CD4-positive, alpha-beta T cell treated with Interleukin-17A for 4 hours (primary cell): ENCODE data around the gene DAO.

ENCODE experiments used
- DNase-seq: peaks from one replicate; pipeline ENCODE4 v3.0.0-alpha.2; 2020; ENCODE audit warnings: mixed read lengths

The DAO gene

DNA sequence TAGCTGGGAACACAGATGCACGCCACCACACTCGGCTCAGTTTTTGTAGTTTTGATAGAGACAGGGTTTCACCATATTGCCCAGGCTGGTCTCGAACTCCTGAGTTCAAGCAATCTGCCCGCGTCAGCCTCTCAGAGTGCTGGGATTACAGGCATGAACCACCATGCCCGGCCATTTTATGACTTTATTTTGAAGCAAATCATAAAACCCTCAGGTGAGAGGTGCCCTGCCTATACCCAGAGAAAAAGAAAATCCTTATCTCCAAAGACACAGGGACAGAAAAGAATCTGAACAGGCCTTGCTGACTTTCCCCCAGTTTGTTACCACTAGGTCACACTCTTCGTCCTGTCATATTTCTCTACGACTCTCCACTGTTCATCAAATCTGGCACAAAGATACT, 48.8 kb downstream of the DAO start:
- no peak for DNase-seq

DNA sequence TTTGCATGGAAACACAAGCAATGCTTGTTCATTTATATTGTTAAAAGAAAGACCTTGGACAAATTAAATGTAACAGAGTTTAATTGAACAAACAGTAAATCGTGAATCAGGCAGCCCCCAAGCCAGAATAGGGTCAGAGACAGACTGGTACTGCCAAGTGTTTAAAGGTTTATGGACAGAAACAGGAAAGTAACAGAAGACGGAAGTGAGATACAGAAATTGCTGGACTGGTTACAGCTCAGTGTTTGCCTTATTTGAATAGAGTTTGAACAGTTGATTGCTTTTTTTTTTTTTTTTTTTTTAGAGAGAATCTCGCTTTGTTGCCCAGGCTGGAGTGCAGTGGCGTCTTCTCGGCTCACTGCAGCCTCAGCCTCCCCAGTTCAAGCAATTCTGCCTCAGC, 50.3 kb downstream of the DAO start:
- DNase-seq = no peak

DNA sequence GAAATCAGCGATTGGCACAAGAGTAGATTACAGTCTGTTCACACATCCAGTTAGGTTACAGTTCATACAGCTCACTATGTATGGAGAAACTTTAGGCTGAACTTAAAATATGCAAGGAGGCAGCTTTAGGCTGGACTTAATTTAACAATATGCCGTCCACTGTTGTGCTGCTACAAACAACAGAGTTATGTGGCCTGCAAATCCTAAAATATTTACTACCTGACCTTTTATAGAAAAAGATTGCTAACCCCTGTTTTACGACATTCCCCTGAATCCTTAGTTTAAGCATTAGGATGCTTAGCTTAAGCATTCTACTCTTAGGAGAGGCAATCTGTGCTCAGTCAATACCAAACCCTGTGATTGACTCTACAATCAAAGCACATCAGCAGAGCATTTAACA, 50.9 kb downstream of the DAO start:
- DNase-seq = no peak

DNA sequence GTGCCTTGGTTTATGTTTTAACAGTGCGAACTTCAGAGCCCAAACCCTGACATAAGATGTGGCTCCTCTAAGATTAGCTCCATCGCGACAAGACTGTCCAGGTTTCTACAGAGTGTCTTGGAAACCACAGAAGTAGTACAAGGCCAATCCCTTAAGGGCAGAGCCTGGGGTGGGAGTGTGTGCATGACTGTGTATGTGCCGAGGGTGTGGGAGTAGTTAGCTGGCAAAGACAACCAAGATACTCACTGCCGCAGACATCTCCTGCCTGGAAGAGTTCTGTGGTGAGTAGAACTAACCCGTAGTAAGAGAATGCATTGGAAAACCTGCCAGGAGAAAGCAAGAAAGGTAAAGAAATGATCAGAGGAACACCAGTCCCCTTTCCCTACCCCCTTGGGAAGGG, 54.1 kb downstream of the DAO start:
- no peak for DNase-seq

DNA sequence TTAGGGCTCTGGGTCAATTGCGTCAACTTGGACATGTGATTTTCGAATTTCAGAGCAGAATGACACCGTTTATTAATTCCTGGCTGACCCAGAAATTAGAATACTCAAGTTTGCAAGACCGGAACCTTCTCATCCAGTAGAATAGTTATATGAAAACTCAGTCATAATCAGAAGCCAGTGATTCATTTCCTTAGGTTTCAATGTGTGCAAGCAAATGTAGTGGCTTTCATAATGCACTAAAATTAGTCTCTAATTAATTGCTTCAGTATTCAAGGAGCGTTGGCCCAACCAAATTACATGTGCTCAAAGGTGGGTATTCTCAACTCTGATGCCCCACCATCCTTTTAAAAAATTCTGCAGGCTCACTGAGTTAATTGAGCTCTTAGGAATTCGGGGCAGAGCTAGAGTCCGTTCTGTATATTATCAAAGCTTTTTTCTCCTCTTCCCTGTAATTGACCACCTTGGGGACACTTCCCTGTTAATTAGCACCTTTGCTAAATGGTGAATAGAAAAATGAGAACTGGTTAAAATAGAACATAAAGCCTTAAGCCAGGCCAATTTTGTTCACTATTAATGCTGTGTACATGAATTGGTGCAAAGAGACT, 55.4 kb downstream of the DAO start:
- no peak for DNase-seq

DNA sequence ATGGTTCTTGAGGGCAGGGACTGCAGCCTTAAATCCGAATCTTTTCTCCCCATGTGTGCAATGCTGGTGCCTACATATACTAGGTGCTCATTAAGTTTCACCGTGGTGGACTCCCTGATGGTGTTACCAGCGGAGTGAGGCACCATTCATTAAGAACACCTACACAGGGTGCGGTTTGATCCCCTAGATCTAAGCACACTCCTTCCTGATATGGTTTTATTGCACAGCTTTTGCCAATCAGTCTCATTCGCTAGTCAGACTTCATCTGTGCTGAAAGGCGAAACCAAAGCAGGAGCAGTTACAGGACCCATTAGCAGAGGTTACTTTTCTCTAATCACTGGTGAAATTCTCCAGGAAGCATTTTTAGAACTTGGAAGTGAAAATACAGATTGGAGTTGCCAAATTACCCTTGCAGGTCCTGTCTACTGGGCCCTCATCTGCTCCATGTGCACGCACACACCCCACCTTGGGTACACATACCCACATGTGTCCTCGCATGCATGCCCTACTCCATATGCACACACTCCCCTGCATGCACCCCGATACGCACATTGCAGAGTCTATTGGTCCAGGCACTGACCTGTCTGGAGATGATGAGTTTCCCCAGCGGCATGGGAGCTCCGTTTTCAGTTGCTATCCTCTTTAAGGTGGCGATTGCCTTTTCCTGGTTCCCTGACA, 58.5 kb downstream of the DAO start:
- DNase-seq = no peak

DNA sequence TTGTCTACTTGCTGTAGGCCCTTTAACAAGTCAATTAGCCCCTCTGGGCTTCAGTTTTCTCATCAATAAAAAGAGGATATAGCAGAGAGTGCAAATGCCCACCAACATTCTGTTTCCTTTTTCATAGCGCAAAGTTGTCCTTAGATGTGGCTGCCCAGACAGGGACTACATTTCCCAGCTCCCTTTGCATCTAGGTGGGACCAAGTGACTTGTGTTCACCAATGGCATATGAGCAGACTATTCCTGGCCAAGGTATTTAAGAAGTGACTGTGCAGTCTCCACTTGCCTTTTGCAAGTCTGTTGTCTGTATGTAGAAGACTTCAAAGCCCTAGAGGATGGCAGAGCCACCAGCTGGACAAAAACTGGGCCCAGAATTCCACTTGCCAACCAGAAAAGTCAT, 59.7 kb downstream of the DAO start:
- peak; percentile 5 for DNase-seq

DNA sequence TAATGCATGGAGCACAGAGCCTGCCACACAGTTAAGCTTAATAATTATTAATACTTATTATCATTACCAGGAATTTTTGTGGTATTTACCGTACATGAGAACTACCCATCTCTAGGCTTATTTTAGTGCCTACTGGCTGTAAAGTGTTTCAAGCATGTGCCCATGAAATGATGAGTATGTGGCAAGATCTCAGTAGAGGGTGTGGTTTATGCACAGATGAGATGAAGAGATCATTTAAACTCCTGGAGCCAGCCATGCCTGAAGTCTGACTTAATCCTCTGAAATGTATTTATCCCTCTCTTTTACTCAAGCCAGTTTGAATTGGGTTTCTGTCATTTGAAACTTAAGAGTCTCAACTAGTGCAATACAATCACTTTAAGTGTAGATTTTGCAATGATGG, 60.2 kb downstream of the DAO start:
- no peak for DNase-seq

DNA sequence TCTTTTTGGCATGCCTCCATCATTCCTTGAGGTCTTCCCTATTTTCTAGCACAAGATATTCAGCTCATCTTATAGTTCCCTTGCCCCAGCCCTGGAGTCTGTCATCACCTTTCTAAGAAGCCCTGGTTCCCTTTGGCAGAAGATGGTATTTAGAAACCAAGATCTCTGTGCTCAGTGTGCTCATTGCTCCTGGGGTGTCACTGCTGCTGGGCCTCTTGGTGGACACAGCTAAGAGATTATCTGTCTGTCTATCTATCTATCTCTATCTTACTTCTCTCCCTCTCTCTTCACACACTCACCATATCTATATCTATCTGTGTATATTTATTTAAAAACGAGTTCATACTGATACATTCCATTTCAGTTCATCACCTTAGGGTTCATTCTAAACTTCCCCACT, 67.2 kb downstream of the DAO start:
- DNase-seq = no peak

DNA sequence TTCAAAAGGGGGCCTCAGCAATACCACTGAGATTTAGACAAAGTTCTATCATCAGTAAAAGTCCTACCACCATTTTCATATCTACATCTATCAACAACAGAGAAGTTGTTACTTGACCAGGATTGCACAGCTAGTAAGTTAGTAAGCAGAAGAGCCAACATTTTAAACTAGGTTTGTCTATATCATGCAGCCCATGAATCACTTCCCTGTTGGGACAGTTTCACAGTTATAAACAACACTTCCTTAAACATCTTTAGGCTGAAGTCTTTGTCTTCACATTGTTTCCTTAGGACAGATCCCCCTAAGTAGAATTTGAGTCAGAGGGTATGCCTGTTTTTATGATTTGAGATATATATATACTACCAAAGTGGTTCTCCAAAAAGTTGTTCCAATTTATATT, 68.5 kb downstream of the DAO start:
- DNase-seq = no peak

DNA sequence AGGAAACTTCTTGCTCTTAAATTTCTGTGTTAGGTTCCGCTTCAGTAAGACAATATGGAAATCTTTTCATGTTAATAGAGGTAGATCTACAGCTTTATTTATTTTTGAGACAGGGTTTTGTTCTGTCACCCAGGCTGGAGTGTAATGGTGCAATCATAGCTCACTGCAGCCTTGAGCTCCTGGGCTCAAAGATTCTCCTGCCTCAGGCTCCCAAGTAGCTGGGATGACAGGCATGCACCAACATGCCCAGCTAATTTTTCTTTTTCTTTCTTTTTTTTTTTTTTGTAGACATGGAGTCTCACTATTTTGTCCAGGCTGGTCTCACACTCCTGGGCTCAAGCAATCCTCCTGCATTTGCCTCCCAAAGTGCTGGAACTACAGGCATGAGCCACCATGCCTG, 70.1 kb downstream of the DAO start:
- no peak for DNase-seq
